GM19455 (cell line): ENCODE data around the gene TNNT1.

Experiments used
- ATAC-seq: cut with Tn5 transposase; IDR thresholded peaks from one replicate; pipeline ENCODE4 v1.9.1; 2021; ENCODE audit not compliant: unreplicated experiment

The TNNT1 gene

DNA sequence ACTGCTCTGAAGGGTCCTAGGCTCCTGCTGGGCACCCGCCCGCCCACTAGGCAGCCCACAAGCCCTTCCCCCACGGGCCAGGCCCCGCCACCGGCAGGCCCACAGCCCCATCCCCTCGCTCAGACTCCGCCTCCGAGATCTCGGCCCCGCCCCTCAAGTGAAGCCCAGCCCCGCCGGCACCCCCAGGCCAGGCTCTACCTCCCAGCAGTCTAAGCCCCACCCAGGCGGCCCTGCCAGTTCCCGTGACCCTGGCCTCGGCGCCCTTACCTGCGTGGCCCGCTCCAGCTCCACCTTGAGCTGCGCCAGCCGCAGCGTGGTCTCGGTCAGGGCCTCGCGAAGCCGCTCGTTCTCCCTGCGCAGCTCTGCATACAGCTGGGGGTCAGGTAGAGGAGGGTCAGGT is 57.1 kb downstream of the TNNT1 start:
- ATAC-seq = no peak

DNA sequence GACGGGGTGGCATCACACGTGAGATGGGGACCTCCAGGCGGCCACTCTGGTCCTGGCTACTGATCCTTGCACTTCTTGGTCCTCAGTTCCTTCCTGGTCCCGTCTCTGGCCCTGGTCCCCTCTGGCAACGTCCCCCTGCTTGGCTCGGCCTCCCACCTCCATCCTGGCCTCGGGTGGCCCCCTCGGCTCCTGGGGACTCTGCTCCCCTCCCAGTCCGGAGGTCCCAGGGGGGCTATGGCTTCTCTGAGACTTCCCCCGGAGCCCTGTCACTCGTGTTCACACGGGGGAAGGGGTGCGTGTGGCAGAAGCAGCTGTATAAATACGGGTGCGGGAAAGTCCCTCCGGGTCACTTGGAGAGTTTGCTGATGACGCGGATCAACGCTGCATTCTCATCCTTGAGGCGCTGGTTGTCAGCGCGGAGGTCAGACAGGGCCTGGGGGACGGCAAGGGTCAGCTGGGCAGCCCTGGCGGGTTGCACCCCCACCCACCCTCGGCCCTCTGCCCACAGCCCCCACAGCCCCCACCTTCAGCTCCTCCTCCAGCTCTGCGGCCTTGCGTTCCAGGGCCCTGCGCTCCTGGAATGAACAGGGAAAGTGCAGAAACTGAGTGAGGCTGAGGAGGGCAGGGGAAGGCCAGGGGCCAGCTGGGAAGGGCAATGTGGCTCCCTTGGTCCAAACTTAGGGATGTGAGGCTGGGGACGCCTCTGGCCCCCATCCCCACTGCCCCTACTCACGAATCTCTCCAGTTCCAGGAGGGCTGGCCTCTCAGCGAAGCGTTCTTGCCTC is 57.7 kb downstream of the TNNT1 start:
- ATAC-seq = no peak

DNA sequence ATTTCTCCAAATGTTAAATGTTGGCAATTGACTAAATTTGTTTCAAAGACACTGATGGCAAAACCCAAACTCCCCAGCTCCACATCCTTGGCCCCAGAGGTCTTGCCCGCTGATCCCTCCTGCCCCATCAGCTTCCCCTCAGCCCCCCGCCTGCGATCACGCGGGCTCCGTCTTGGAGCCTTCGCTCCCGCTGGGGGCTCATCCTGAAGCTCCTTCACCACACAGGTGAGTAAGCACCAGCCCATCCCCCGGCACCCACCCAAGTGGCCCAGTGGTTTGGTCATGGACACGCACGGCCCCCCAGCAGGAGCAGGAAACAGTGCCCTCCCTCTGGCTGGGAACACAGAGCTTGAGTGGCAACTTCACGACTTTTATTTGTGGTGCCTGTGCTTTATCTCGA is 58.4 kb downstream of the TNNT1 start:
- no peak for ATAC-seq

DNA sequence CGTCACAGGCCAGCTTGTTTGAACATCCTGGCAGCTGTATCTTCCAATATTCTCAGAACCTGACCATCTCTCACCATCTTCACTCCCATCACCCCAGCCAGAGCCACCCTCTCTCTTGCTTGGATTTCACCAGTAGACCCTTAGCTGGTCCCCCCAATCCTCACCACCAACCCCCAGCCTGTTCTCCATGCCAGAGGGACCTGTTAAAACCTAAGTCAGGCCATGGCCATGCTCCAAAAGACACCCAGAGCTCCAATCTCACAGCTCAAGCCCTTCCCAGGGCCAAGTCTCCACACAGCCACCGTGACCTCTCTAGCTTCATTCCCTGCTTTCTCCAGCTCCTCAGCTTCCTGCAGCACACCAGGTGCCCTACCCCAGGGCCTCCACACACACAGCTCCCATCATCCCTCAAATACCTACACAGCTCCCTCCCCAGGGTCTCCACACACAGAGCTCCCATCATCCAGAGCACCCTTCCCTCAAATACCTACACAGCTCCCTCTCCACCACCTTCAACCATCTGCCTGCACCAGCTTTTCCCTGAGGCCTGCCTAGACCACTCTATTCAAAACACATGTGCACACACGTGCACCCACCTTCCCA is 59.6 kb downstream of the TNNT1 start:
- ATAC-seq = no peak

DNA sequence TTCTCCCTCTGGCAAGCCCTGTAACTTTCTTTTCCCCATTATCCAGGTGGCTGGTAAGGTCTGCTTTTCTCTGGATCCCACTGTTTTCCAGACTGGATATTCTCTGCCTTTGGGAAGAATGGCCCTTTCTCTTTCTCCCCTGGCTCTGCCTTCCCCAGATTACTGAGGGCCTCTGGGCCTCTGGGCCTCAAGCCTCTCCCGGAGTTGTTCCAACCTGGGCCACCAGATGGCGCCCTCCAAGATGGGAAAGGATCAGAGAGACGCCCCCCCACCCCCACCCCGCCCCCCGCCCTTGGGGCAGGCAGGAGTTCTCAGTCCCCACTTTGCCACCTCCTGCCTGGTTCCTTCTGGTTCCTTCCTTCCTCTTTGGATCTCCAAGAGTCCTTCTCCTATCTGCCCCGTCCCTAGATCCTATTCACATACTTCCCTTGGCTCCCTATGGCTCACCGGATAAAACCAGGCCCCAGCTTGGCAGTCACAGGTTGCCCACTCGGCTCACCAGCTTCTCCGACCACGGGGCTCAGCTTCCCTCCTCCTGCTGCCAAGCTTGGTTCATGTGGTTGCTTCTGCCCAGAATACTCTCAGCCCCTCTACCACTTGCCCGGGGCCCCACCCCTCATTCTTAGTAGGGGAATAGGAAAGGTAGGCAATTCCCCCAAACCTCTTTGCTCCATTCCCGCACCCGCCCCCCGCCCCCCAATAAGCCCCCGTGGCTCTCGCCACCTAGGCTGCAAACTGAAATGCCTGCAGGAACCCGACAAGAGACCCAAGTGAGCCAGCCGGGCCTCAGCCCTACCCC is 60.3 kb downstream of the TNNT1 start:
- ATAC-seq = no peak

DNA sequence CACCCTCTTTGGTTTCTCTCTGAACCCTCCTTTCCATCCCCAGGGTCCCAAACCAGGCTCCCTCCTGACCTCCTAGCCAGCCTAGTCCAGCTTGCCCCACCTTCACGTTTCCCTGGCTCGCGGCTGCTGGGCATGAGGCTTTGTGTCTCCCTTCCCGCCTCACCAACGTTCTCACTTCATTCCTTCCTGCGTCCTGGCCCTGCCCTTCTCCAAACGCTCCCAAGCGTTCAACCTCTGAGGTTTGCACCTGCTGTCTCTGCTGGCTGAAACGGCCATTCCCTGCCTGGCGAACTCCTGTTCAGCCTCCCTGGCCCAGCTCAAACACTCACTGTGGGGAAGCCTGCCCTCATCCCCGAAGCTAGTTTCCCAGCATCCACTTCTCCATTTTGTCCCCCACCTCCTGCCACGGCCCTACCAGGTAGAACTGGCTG is 61.0 kb downstream of the TNNT1 start:
- ATAC-seq = no peak

DNA sequence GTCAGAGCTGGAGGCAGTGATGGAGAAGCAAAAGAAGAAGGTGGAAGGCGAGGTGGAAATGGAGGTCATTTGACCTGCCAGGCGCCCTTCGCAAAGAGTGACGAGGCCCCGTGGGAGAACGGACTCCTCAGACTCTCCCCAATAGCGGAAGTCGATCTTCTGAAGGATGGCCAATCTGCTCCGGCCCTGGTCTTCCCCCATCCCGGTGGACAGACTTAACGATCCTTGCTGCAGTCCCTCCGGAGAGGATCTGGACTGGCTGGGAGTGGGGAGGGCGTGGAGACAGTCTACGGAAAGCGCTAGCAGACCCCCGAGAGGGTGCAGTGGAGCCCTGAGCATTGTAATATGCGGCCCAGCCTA is 61.5 kb downstream of the TNNT1 start:
- no peak for ATAC-seq

DNA sequence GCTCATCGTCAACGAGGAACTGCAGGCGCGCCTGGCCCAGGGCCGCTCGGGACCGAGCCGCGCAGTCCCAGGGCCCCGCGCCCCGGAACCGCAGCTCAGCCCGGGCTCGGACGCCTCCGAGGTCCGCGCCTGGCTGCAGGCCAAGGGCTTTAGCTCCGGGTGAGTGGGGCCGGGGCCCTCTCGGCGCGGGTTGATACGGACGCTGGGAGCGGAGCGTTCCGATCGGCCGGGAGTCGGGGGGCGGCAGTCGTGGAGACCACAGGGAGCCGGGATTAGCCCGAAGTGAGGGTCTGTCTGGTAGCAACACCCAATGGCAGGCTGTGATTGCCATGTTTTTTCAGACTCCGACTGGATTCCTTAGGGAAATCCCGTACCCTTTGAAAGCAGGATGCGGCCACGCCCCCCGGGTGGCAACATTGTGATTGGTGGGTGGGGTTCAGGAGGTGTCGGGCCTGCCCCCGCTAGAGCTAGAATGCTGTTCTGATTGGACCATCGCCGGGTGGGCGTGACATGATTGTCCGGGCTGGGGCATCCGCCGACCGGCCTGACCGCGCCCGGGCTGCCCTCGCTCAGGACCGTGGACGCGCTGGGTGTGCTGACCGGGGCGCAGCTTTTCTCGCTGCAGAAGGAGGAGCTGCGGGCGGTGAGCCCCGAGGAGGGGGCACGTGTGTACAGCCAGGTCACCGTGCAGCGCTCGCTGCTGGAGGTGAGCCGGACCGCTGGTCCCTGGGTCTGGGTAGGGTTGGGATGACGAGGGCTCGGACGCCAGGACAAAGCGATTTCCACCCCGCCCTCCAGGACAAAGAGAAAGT is 62.1 kb downstream of the TNNT1 start:
- no peak for ATAC-seq

DNA sequence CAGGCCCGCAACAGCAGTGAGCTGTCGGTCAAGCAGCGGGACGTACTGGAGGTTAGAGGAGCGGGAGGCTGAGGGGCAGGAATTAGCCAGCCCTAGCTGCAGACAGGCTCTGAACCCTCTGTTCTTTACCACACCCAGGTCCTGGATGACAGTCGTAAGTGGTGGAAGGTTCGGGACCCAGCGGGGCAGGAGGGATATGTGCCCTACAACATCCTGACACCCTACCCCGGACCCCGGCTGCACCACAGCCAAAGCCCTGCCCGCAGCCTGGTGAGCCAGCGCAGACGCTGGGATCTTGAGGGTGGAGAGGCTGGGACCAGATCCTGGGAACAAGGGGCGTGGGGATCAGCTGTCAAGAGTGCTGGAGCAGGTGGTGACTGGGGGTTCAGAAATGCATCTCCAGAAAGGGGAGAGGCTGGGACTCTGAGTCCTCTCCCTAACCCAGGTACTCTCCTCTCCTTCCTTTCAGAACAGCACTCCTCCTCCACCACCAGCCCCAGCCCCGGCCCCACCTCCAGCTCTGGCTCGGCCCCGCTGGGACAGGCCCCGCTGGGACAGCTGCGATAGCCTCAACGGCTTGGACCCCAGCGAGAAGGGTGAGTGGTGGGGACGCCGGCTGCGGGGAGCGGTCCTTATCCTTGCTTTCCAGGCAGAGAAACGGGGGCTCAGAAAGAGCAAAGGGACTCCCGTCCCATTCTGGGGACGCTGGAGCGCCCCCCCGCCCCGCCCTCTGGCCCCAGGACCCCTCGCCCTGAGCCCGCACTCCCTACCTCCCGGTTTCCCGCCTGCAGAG is 62.9 kb downstream of the TNNT1 start:
- ATAC-seq = no peak

DNA sequence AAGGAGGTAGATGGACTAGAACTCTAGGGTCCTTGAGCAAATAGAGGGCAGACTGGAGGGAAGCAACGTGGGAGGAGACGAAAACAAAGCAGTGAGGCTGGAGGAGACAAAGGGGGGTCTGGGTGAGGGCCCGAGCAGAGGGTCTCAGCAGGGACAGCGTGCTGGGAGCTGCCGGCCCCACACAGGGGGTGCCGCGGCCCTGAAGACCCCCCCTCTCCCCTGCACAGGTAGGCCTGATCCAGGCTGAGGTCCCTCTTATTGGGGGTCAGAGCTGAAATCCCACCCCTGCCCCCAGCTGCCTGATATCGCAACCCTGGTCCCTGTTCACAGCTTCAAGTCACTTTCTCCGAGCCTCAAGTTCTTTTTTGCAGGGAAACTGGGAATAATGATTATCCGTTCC is 64.6 kb downstream of the TNNT1 start:
- no peak for ATAC-seq

DNA sequence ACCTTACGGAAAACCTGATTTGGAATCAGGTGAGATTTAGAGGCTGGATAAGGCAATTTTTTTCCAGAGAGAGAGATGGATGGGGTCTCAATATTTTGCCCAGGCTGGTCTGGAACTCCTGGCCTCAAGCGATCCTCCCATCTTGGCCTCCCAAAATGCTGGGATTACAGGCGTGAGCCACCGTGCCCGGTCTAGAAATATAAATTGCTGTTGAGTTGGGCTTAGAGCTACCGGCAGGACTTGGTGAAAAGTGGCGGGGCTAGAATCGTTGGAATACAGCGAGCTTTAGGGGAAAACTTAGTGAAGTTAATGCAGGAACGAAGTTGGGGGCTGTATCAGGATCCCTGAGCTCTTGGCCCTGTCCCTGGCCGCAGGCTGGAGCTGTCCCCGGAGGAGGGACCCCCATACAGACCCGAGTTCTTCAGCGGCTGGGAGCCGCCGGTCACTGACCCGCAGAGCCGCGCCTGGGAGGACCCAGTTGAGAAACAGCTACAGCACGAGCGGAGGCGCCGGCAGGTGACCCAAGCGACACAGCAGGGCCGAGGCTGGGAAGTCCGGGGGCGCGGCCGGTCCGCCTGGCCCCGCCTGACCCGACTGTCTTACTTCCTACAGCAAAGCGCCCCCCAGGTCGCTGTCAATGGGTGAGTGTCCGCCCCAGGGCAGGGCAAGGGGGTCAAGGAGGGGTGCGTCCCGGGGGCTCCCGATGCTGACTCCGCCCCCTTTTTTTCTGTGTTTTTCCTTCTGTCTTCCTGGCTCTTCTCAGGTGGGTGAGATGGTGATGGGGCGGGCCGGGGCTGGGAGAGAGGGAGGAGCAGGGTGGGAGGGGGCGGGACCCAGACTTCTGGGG is 65.8 kb downstream of the TNNT1 start:
- ATAC-seq = no peak
